Adrenal gland (tissue), 5 donors: ENCODE data around the gene CCDC102A.

Source experiments
- POLR2A ChIP-seq, 2 donors: fragments of 450-650 bp; IDR thresholded peaks; one replicate each; pipeline ENCODE4 v1.6.1; 2017; ENCODE audit warnings: antibody characterized with exemption in 2 of 2, mild to moderate bottlenecking in 2 of 2, moderate library complexity in 1 of 2
- TF ChIP-seq, protein P1 (sequence below), 6 experiments: fragments of 450-650 bp in 4 of 6; fragments of 200-600 bp in 2 of 6; sonication (generic) in 1 of 6; IDR thresholded peaks; 1 replicate in 5 of 6; 2 replicates in 1 of 6; pipeline versions ENCODE4 v1.5.1 to v1.8.0; 2016 to 2021; ENCODE audit warnings: antibody characterized with exemption in 6 of 6, mild to moderate bottlenecking in 2 of 6, moderate library complexity in 1 of 6
- donor health status: DM: no; HTN: no; CAD: no.

DNA sequence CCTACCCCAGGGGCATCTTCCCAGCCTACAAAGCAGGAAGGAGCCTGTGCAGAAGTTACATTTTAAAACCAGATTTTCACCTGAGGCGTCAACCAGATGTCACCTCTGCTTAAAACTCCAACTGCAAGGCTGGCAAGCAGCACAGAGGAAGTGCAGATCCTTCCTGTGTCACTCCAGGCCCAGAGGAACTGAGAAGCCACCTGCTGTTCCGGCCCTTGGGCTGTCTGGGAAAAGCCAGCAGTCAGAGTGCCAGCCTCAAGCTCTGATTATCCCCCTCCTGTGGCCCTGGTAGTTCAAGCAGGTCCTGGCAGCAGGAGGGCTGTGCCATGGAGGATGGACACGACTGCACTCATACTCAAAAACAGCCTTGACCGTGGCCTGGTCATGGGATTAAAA lies 63.7 kb downstream of the CCDC102A start:
- TF ChIP-seq, protein P1, sequence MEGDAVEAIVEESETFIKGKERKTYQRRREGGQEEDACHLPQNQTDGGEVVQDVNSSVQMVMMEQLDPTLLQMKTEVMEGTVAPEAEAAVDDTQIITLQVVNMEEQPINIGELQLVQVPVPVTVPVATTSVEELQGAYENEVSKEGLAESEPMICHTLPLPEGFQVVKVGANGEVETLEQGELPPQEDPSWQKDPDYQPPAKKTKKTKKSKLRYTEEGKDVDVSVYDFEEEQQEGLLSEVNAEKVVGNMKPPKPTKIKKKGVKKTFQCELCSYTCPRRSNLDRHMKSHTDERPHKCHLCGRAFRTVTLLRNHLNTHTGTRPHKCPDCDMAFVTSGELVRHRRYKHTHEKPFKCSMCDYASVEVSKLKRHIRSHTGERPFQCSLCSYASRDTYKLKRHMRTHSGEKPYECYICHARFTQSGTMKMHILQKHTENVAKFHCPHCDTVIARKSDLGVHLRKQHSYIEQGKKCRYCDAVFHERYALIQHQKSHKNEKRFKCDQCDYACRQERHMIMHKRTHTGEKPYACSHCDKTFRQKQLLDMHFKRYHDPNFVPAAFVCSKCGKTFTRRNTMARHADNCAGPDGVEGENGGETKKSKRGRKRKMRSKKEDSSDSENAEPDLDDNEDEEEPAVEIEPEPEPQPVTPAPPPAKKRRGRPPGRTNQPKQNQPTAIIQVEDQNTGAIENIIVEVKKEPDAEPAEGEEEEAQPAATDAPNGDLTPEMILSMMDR (IDR thresholded peaks at IDR 0.05), result no peak
- TF ChIP-seq POLR2A (IDR thresholded peaks at IDR 0.05), result no peak
